Smooth muscle cell (in vitro differentiated cells): Measurements from ENCODE around the gene SLC37A2. TPM values are rescaled to one million over a fixed set of nuclear protein-coding genes. Genes with fewer than 3 reads are reported as not detected.

Experiments
- DNase-seq: peaks from one replicate; lab custom pipeline; 2025; ENCODE audit not compliant: unreplicated experiment; lab: John Stamatoyannopoulos, UW
- H2AFZ ChIP-seq: fragments of 200-600 bp; sonication (generic); 2 replicates; pipeline ENCODE4 v1.6.0; 2016; ENCODE audit warnings: antibody characterized with exemption, low read depth, mild to moderate bottlenecking
- H3F3A ChIP-seq: fragments of 200-600 bp; sonication (generic); 2 replicates; pipeline ENCODE4 v1.6.0; 2017; ENCODE audit warnings: antibody characterized with exemption, low read depth
- H3K27ac ChIP-seq: fragments of 200-600 bp; sonication (generic); 2 replicates; pipeline ENCODE4 v1.5.1; 2016; ENCODE audit warnings: low read depth, mild to moderate bottlenecking
- H3K27me3 ChIP-seq: fragments of 200-600 bp; sonication (generic); 2 replicates; pipeline ENCODE4 v1.6.1; 2016; ENCODE audit warnings: low read depth, mild to moderate bottlenecking
- H3K36me3 ChIP-seq: fragments of 200-600 bp; sonication (generic); 2 replicates; pipeline ENCODE4 v1.5.1; 2016; ENCODE audit warnings: low read depth
- H3K4me1 ChIP-seq: fragments of 200-600 bp; sonication (generic); 2 replicates; pipeline ENCODE4 v1.5.1; 2016; ENCODE audit warnings: low read depth
- H3K4me2 ChIP-seq: fragments of 200-600 bp; sonication (generic); 2 replicates; pipeline ENCODE4 v1.6.0; 2016; ENCODE audit warnings: mild to moderate bottlenecking
- H3K4me3 ChIP-seq: fragments of 200-600 bp; sonication (generic); 2 replicates; pipeline ENCODE4 v1.5.1; 2016; ENCODE audit warnings: mild to moderate bottlenecking
- H3K79me2 ChIP-seq: fragments of 200-600 bp; sonication (generic); 2 replicates; pipeline ENCODE4 v1.6.0; 2016; ENCODE audit warnings: low read depth, mild to moderate bottlenecking
- H3K9ac ChIP-seq: fragments of 200-600 bp; sonication (generic); 2 replicates; pipeline ENCODE4 v1.6.0; 2016; ENCODE audit warnings: low read depth
- H3K9me3 ChIP-seq: fragments of 200-600 bp; sonication (generic); replicated peaks from 2 replicates; pipeline ENCODE4 v1.5.1; 2016; ENCODE audit warnings: low read depth
- H4K20me1 ChIP-seq: fragments of 200-600 bp; sonication (generic); 2 replicates; pipeline ENCODE4 v1.6.0; 2016; ENCODE audit warnings: low read depth
- CTCF ChIP-seq: fragments of 200-600 bp; sonication (generic); IDR thresholded peaks from 2 replicates; pipeline ENCODE4 v1.5.1; 2017; ENCODE audit warnings: borderline replicate concordance, mild to moderate bottlenecking, antibody characterized with exemption; ENCODE audit not compliant: insufficient read depth, poor library complexity, severe bottlenecking
- WGBS: methylation state at CpG from one replicate; pipeline ENCODE4 v1.1.7; 2016; ENCODE audit warnings: low lambda C conversion rate; 5-methylcytosine and 5-hydroxymethylcytosine counted together
- polyA plus RNA-seq: library from polyadenylated mRNA; unstranded; fragments of >200 nt; fragmentation: Nextera tagmentation; extraction: Ambion mirVana; gene quantifications from 2 replicates; pipeline ENCODE4 v1.2.1, GENCODE V29; 2016
- total RNA-seq: library from RNA; depleted of rRNA; stranded (reverse); fragments of >200 nt; gene quantifications from 2 replicates; pipeline ENCODE4 v1.2.3, GENCODE V29; 2014

The SLC37A2 gene
- total and polyA plus RNA-seq, 2 experiments from 2014 or later = 0.69 to 5.3 TPM

- Histone ChIP-seq H3F3A (no peaks in the 10 kb centered on the region), H3K4me3 (no peak overlapping the region), H4K20me1 (no peaks in the 10 kb centered on the region), H3K36me3 (peaks cover 6% of the 10 kb centered on the region), H3K4me1 (no peaks in the 10 kb centered on the region), H3K9me3 (no peaks in the 10 kb centered on the region), H3K27me3 (no peaks in the 10 kb centered on the region), H2AFZ (no peak overlapping the region), H3K27ac (no peak overlapping the region), H3K9ac (no peak overlapping the region), H3K79me2 (peaks cover 5% of the 10 kb centered on the region), H3K4me2 (no peak overlapping the region)
- DNase-seq = no peak
- WGBS = 98% methylated on average over 19 of the region's 19 CpGs
- no peak for TF ChIP-seq CTCF
Measured at GRCh38 chr11:125102025-125102424, 38.9 kb downstream of the SLC37A2 start.

- Histone ChIP-seq H3K36me3 (peaks cover 1% of the 10 kb centered on the region), H3K4me2 (no peak overlapping the region), H3K9me3 (no peaks in the 10 kb centered on the region), H3F3A (no peaks in the 10 kb centered on the region), H4K20me1 (no peaks in the 10 kb centered on the region), H3K4me1 (no peaks in the 10 kb centered on the region), H3K9ac (no peak overlapping the region), H3K4me3 (no peak overlapping the region), H3K79me2 (peaks cover 5% of the 10 kb centered on the region), H3K27me3 (no peaks in the 10 kb centered on the region), H3K27ac (no peak overlapping the region), H2AFZ (no peak overlapping the region)
- no peak for DNase-seq
- no peak for TF ChIP-seq CTCF
- 97% methylated on average over 7 of the region's 7 CpGs for WGBS
Measured at GRCh38 chr11:125102510-125102909, 39.4 kb downstream of the SLC37A2 start.

- no peak overlapping the region for H3K9ac ChIP-seq
- no peak for DNase-seq
- no peaks in the 10 kb centered on the region for H3K27me3 ChIP-seq
- H3K4me3 ChIP-seq = no peak overlapping the region
- no peak overlapping the region for H2AFZ ChIP-seq
- WGBS = 67% methylated on average over 1 of the region's 1 CpG
- no peaks in the 10 kb centered on the region for H3K36me3 ChIP-seq
- no peak overlapping the region for H3K27ac ChIP-seq
- no peaks in the 10 kb centered on the region for H3K9me3 ChIP-seq
- H3K79me2 ChIP-seq = peaks cover 14% of the 10 kb centered on the region
- H4K20me1 ChIP-seq = no peaks in the 10 kb centered on the region
- no peak for TF ChIP-seq CTCF
- no peaks in the 10 kb centered on the region for H3K4me1 ChIP-seq
- H3F3A ChIP-seq = no peaks in the 10 kb centered on the region
- H3K4me2 ChIP-seq = no peak overlapping the region
Measured at GRCh38 chr11:125105926-125106325, 42.8 kb downstream of the SLC37A2 start.

GRCh38 chr11:125108469-125108868 is 45.4 kb downstream of the SLC37A2 start:
- Histone ChIP-seq H3F3A (no peaks in the 10 kb centered on the region), H3K4me2 (no peak overlapping the region), H3K4me1 (peaks cover 4% of the 10 kb centered on the region), H3K79me2 (peaks cover 14% of the 10 kb centered on the region), H3K4me3 (no peak overlapping the region), H3K9me3 (no peaks in the 10 kb centered on the region), H4K20me1 (no peaks in the 10 kb centered on the region), H3K27me3 (no peaks in the 10 kb centered on the region), H3K9ac (no peak overlapping the region), H3K36me3 (no peaks in the 10 kb centered on the region), H3K27ac (no peak overlapping the region), H2AFZ (no peak overlapping the region)
- no peak for TF ChIP-seq CTCF
- DNase-seq = no peak
- 94% methylated on average over 3 of the region's 3 CpGs for WGBS
